ENCODE results near the gene HSD17B2. TPM values are rescaled to one million over a fixed set of nuclear protein-coding genes. Genes with fewer than 3 reads are reported as not detected.

Gene HSD17B2
- total RNA-seq, 1 experiment from 2014 or later, result not detected

DNA sequence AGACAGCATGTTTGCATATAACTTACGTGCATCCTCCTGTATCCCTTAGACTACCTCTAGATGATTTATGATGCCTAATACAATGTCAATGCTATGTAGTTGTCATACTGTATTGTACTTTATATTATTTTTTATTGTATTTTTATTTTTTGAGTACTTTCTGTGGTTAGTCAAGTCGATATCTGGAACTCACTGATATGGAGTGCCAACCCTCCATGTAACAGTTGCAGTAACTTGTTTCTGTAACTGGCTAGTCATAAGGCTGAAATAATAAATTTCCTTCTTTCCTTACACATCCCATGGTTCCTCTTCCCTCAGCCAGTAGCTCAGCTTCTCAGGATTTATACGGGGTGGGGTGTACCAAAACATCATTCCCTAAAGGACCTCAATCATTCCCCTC, 111.5 kb downstream of the HSD17B2 start:
- peaks cover 10% of the 10 kb centered on the region; the same call in 1 of the 2 replicates for H3K79me2 ChIP-seq (ENCODE audit: insufficient read depth, low read length)
- H3K9me2 ChIP-seq (ENCODE audit: insufficient read depth), result no peaks in the 10 kb centered on the region
- intact Hi-C loops (cut with micrococcal nuclease), result no loop called here
- ChIA-PET CTCF (no interaction called here), POLR2A (no interaction called here), RAD21 (ENCODE audit: low non-redundant PET in 1 of 2, low total read pairs in 2 of 2, uncharacterized antibody in 2 of 2, unreplicated experiment in 2 of 2) (no interaction called here)
- H3K36me3 ChIP-seq (ENCODE audit: control insufficient read depth in 1 of 2, insufficient read depth in 2 of 2, low read length in 2 of 2), result peaks cover 10 to 18% of the 10 kb centered on the region in 2 experiments; a peak in 3 of 4 replicates
- no TSS peak for BruUV-seq (replicated peaks)
- no peaks in the 10 kb centered on the region for H3K4me1 ChIP-seq (ENCODE audit: control insufficient read depth in 1 of 2, insufficient read depth in 2 of 2, low read length in 2 of 2)
- H3K27me3 ChIP-seq (ENCODE audit: insufficient read depth, low read length), result no peaks in the 10 kb centered on the region
- H2AFZ ChIP-seq (ENCODE audit: low read depth, low read length, poor library complexity, severe bottlenecking), result no peak overlapping the region
- no peaks in the 10 kb centered on the region for H4K20me1 ChIP-seq (ENCODE audit: insufficient read depth)
- no peak overlapping the region for H3K9ac ChIP-seq (ENCODE audit: low read length)
- no peak overlapping the region for H3K27ac ChIP-seq (ENCODE audit: low read depth, low read length)
- no peak for DNase-seq (ENCODE audit: low read depth, low spot score)
- no peak overlapping the region for H3K4me2 ChIP-seq (ENCODE audit: low read length)
- ATAC-seq, result no peak
- no peak for TF ChIP-seq YY1 (IDR thresholded peaks at IDR 0.05; ENCODE audit: extremely low read depth, insufficient replicate concordance, low read depth, low read length)
- H3K9me3 ChIP-seq (ENCODE audit: control insufficient read depth in 1 of 2, insufficient read depth in 1 of 2, low read depth in 1 of 2, low read length in 2 of 2), result no peaks in the 10 kb centered on the region
- H3K4me3 ChIP-seq (replicated peaks in 1 of 2; ENCODE audit: low read depth in 1 of 2, low read length in 2 of 2), result no peak overlapping the region

DNA sequence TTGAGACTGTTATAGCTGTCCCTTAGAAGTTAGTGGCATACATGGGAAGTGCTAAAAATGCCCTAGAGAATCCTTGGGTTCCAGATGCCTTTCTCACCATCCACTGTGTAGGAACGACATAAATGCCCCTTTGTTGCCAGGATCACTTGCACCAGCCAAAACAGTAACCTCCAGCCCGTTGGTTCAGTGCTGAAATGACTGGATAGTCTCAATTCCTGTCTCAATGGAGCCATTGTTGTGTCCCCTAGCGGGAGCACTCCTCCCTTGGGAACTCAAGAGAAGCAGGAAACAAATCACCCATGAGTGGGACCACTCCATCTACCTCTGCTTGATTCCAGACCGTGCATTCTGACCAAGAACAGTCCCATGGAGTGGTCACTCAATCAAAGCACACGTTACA, 111.9 kb downstream of the HSD17B2 start:
- Histone ChIP-seq H3K9ac (ENCODE audit: low read length) (no peak overlapping the region), H3K36me3 (ENCODE audit: control insufficient read depth in 1 of 2, insufficient read depth in 2 of 2, low read length in 2 of 2) (peaks cover 10 to 18% of the 10 kb centered on the region in 2 experiments; a peak in 3 of 4 replicates), H3K9me3 (ENCODE audit: control insufficient read depth in 1 of 2, insufficient read depth in 1 of 2, low read depth in 1 of 2, low read length in 2 of 2) (no peaks in the 10 kb centered on the region), H2AFZ (ENCODE audit: low read depth, low read length, poor library complexity, severe bottlenecking) (no peak overlapping the region), H3K4me1 (ENCODE audit: control insufficient read depth in 1 of 2, insufficient read depth in 2 of 2, low read length in 2 of 2) (no peaks in the 10 kb centered on the region), H3K9me2 (ENCODE audit: insufficient read depth) (no peaks in the 10 kb centered on the region), H3K4me2 (ENCODE audit: low read length) (no peak overlapping the region), H3K4me3 (replicated peaks in 1 of 2; ENCODE audit: low read depth in 1 of 2, low read length in 2 of 2) (no peak overlapping the region), H4K20me1 (ENCODE audit: insufficient read depth) (no peaks in the 10 kb centered on the region), H3K79me2 (ENCODE audit: insufficient read depth, low read length) (peaks cover 10% of the 10 kb centered on the region; the same call in 1 of the 2 replicates), H3K27me3 (ENCODE audit: insufficient read depth, low read length) (no peaks in the 10 kb centered on the region), H3K27ac (ENCODE audit: low read depth, low read length) (no peak overlapping the region)
- intact Hi-C loops (cut with micrococcal nuclease), result no loop called here
- ChIA-PET CTCF (no interaction called here), RAD21 (ENCODE audit: low non-redundant PET in 1 of 2, low total read pairs in 2 of 2, uncharacterized antibody in 2 of 2, unreplicated experiment in 2 of 2) (no interaction called here), POLR2A (no interaction called here)
- TF ChIP-seq, protein P1, sequence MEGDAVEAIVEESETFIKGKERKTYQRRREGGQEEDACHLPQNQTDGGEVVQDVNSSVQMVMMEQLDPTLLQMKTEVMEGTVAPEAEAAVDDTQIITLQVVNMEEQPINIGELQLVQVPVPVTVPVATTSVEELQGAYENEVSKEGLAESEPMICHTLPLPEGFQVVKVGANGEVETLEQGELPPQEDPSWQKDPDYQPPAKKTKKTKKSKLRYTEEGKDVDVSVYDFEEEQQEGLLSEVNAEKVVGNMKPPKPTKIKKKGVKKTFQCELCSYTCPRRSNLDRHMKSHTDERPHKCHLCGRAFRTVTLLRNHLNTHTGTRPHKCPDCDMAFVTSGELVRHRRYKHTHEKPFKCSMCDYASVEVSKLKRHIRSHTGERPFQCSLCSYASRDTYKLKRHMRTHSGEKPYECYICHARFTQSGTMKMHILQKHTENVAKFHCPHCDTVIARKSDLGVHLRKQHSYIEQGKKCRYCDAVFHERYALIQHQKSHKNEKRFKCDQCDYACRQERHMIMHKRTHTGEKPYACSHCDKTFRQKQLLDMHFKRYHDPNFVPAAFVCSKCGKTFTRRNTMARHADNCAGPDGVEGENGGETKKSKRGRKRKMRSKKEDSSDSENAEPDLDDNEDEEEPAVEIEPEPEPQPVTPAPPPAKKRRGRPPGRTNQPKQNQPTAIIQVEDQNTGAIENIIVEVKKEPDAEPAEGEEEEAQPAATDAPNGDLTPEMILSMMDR (IDR thresholded peaks at IDR 0.05 in 2 of 3, conservative IDR thresholded peaks at IDR 0.05 in 1 of 3; ENCODE audit: borderline replicate concordance in 1 of 3, insufficient read depth in 1 of 3, low read depth in 2 of 3, low read length in 2 of 3), result no peak
- TF ChIP-seq TCF7L2 (IDR thresholded peaks at IDR 0.05; ENCODE audit: borderline replicate concordance, extremely low read depth, insufficient read depth, insufficient read length) (no peak), EGR1 (IDR thresholded peaks at IDR 0.05; ENCODE audit: low read depth) (no peak), EZH2phosphoT487 (IDR thresholded peaks at IDR 0.05; ENCODE audit: borderline replicate concordance) (no peak), ZFX (IDR thresholded peaks at IDR 0.05) (no peak), RAD21 (IDR thresholded peaks at IDR 0.05; ENCODE audit: low read depth) (no peak), CEBPB (IDR thresholded peaks at IDR 0.05; ENCODE audit: low read depth) (no peak), SIN3A (IDR thresholded peaks at IDR 0.05; ENCODE audit: low read depth) (no peak), YY1 (IDR thresholded peaks at IDR 0.05; ENCODE audit: extremely low read depth, insufficient replicate concordance, low read depth, low read length) (no peak), POLR2AphosphoS5 (IDR thresholded peaks at IDR 0.05; ENCODE audit: low read depth, low read length) (no peak)
- TF ChIP-seq, protein P2, sequence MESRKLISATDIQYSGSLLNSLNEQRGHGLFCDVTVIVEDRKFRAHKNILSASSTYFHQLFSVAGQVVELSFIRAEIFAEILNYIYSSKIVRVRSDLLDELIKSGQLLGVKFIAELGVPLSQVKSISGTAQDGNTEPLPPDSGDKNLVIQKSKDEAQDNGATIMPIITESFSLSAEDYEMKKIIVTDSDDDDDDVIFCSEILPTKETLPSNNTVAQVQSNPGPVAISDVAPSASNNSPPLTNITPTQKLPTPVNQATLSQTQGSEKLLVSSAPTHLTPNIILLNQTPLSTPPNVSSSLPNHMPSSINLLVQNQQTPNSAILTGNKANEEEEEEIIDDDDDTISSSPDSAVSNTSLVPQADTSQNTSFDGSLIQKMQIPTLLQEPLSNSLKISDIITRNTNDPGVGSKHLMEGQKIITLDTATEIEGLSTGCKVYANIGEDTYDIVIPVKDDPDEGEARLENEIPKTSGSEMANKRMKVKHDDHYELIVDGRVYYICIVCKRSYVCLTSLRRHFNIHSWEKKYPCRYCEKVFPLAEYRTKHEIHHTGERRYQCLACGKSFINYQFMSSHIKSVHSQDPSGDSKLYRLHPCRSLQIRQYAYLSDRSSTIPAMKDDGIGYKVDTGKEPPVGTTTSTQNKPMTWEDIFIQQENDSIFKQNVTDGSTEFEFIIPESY (IDR thresholded peaks at IDR 0.05; ENCODE audit: extremely low read depth, insufficient replicate concordance, low read length), result no peak
- DNase-seq (ENCODE audit: low read depth, low spot score) (no peak), ATAC-seq (no peak)
- BruUV-seq (replicated peaks), result no TSS peak
